Mesendoderm (in vitro differentiated cells): ENCODE data around the gene RPS16.

Experiments
- DNase-seq: peaks from one replicate; pipeline ENCODE4 v3.0.0; 2013
- H2AK5ac ChIP-seq: 2 replicates; pipeline ENCODE4 v1.6.1; 2013; ENCODE audit warnings: low read length, inconsistent platforms
- H2BK120ac ChIP-seq: 2 replicates; pipeline ENCODE4 v1.6.1; 2013; ENCODE audit warnings: low read depth, mild to moderate bottlenecking, low read length, moderate library complexity, mixed read lengths
- H2BK15ac ChIP-seq: replicated peaks from 2 replicates; pipeline ENCODE4 v1.6.1; 2013; ENCODE audit warnings: low read depth, mild to moderate bottlenecking, moderate library complexity
- H2BK5ac ChIP-seq: 2 replicates; pipeline ENCODE4 v1.6.1; 2013; ENCODE audit warnings: low read length, inconsistent platforms
- H3K18ac ChIP-seq: 2 replicates; pipeline ENCODE4 v1.6.1; 2013; ENCODE audit warnings: mild to moderate bottlenecking, low read length, mixed read lengths
- H3K23ac ChIP-seq: one replicate; pipeline ENCODE4 v1.6.1; 2013; ENCODE audit warnings: low read length
- H3K27ac ChIP-seq: 2 replicates; pipeline ENCODE4 v1.5.1; 2013; ENCODE audit warnings: low read depth, mild to moderate bottlenecking, inconsistent platforms, low read length, moderate library complexity
- H3K27me3 ChIP-seq: 2 replicates; pipeline ENCODE4 v1.6.1; 2013; ENCODE audit warnings: low read length, control low read depth, mild to moderate bottlenecking, inconsistent platforms; ENCODE audit not compliant: insufficient read depth, poor library complexity
- H3K36me3 ChIP-seq: 2 replicates; pipeline ENCODE4 v1.6.1; 2013; ENCODE audit warnings: low read length, inconsistent platforms; ENCODE audit not compliant: control insufficient read depth, insufficient read depth
- H3K4ac ChIP-seq: one replicate; pipeline ENCODE4 v1.6.1; 2013; ENCODE audit warnings: low read depth, mild to moderate bottlenecking, low read length, moderate library complexity
- H3K4me1 ChIP-seq: 2 replicates; pipeline ENCODE4 v1.6.1; 2013; ENCODE audit warnings: low read depth, low read length, inconsistent platforms; ENCODE audit not compliant: control insufficient read depth
- H3K4me2 ChIP-seq: 2 replicates; pipeline ENCODE4 v1.6.1; 2013; ENCODE audit warnings: low read length
- H3K4me3 ChIP-seq: 2 replicates; pipeline ENCODE4 v1.5.1; 2013; ENCODE audit warnings: mild to moderate bottlenecking, low read length
- H3K56ac ChIP-seq: one replicate; pipeline ENCODE4 v1.6.1; 2013; ENCODE audit warnings: low read length
- H3K79me1 ChIP-seq: 2 replicates; pipeline ENCODE4 v1.6.1; 2013; ENCODE audit warnings: low read length, inconsistent platforms
- H3K79me2 ChIP-seq: 2 replicates; pipeline ENCODE4 v1.6.1; 2013; ENCODE audit warnings: mild to moderate bottlenecking, low read length; ENCODE audit not compliant: control insufficient read depth, insufficient read depth
- H3K9ac ChIP-seq: 2 replicates; pipeline ENCODE4 v1.6.1; 2013; ENCODE audit warnings: low read length, inconsistent platforms
- H4K5ac ChIP-seq: one replicate; pipeline ENCODE4 v1.6.1; 2013; ENCODE audit warnings: low read length
- H4K8ac ChIP-seq: one replicate; pipeline ENCODE4 v1.6.1; 2013; ENCODE audit warnings: low read depth, mild to moderate bottlenecking, control low read depth, low read length, moderate library complexity
- WGBS: extraction: QIAGEN DNeasy Blood & Tissue Kit; methylation state at CpG from one replicate; pipeline ENCODE4 v1.1.7; 2013; ENCODE audit warnings: low lambda C conversion rate, missing lambda C conversion rate; ENCODE audit not compliant: insufficient coverage; ENCODE audit errors: extremely low coverage; 5-methylcytosine and 5-hydroxymethylcytosine counted together

Gene RPS16

GRCh38 chr19:39448271-39448670, 12.5 kb upstream of the RPS16 start:
- H4K8ac ChIP-seq, result no peak overlapping the region
- H2BK15ac ChIP-seq, result no peak overlapping the region
- H3K79me1 ChIP-seq, result peaks cover 28% of the 10 kb centered on the region
- H2BK5ac ChIP-seq, result no peak overlapping the region
- no peak overlapping the region for H3K4ac ChIP-seq
- no peak overlapping the region for H2BK120ac ChIP-seq
- no peaks in the 10 kb centered on the region for H3K27me3 ChIP-seq
- no peak overlapping the region for H4K5ac ChIP-seq
- H3K23ac ChIP-seq, result no peak overlapping the region
- H3K4me2 ChIP-seq, result no peak overlapping the region
- no peak overlapping the region for H2AK5ac ChIP-seq
- WGBS, result no CpG with 5 or more reads among the region's 3 CpGs
- no peak for DNase-seq
- H3K18ac ChIP-seq, result no peak overlapping the region
- peaks cover 2% of the 10 kb centered on the region for H3K36me3 ChIP-seq
- H3K4me1 ChIP-seq, result peaks cover 2% of the 10 kb centered on the region
- peaks cover 69% of the 10 kb centered on the region for H3K79me2 ChIP-seq
- no peak overlapping the region for H3K56ac ChIP-seq
- H3K9ac ChIP-seq, result no peak overlapping the region
- H3K27ac ChIP-seq, result no peak overlapping the region
- no peak overlapping the region for H3K4me3 ChIP-seq

- peak overlapping the region; percentile 99 for H3K9ac ChIP-seq
- H3K4me3 ChIP-seq, result peak overlapping the region; percentile 8
- no peak overlapping the region for H3K27ac ChIP-seq
- no peak overlapping the region for H2BK5ac ChIP-seq
- no peak overlapping the region for H2BK15ac ChIP-seq
- H3K79me2 ChIP-seq, result peaks cover 57% of the 10 kb centered on the region
- H2AK5ac ChIP-seq, result no peak overlapping the region
- no peak overlapping the region for H3K18ac ChIP-seq
- peak overlapping the region; percentile 84 for H3K4me2 ChIP-seq
- H3K36me3 ChIP-seq, result no peaks in the 10 kb centered on the region
- H4K8ac ChIP-seq, result no peak overlapping the region
- H3K4me1 ChIP-seq, result peaks cover 2% of the 10 kb centered on the region
- H4K5ac ChIP-seq, result no peak overlapping the region
- peaks cover 17% of the 10 kb centered on the region for H3K79me1 ChIP-seq
- peak overlapping the region; percentile 5 for H3K56ac ChIP-seq
- no peak overlapping the region for H2BK120ac ChIP-seq
- no peak overlapping the region for H3K23ac ChIP-seq
- H3K27me3 ChIP-seq, result no peaks in the 10 kb centered on the region
- no peak overlapping the region for H3K4ac ChIP-seq
- no peak for DNase-seq
- no CpG with 5 or more reads among the region's 16 CpGs for WGBS
These were observed 10.8 kb upstream of the RPS16 start for GRCh38 chr19:39446365-39447084.

GRCh38 chr19:39445196-39446111, 9.7 kb upstream of the RPS16 start, which contains the start of gene SUPT5H:
SUPT5H (plus strand) TSS chr19:39445582; CDS start chr19:39445891, 309 bp downstream.
- H3K23ac ChIP-seq, result peak within 1 kb of the TSS; percentile 94
- peak within 1 kb of the TSS; percentile 40 for H3K18ac ChIP-seq
- peak within 1 kb of the TSS; percentile 98 for H3K4me3 ChIP-seq
- peak; percentile 99 for DNase-seq
- H3K36me3 ChIP-seq, result no peaks in the 10 kb centered on the region
- H2BK120ac ChIP-seq, result no peak within 1 kb of the TSS
- peak within 1 kb of the TSS; percentile 56 for H2BK5ac ChIP-seq
- peaks cover 51% of the 10 kb centered on the region for H3K79me2 ChIP-seq
- no CpG with 5 or more reads among the region's 68 CpGs for WGBS
- H3K4me1 ChIP-seq, result peaks cover 2% of the 10 kb centered on the region
- H3K79me1 ChIP-seq, result peaks cover 17% of the 10 kb centered on the region
- peak within 1 kb of the TSS; percentile 33 for H4K5ac ChIP-seq
- peak within 1 kb of the TSS; percentile 87 for H3K4me2 ChIP-seq
- H3K27me3 ChIP-seq, result no peaks in the 10 kb centered on the region
- H3K9ac ChIP-seq, result peak within 1 kb of the TSS; percentile 99
- peak within 1 kb of the TSS; percentile 99 for H3K56ac ChIP-seq
- no peak within 1 kb of the TSS for H4K8ac ChIP-seq
- peak within 1 kb of the TSS; percentile 90 for H3K4ac ChIP-seq
- H3K27ac ChIP-seq, result peak within 1 kb of the TSS; percentile 54
- no peak within 1 kb of the TSS for H2BK15ac ChIP-seq
- peak within 1 kb of the TSS; percentile 72 for H2AK5ac ChIP-seq

- peak overlapping the region; percentile 40 for H3K18ac ChIP-seq
- H3K56ac ChIP-seq, result peak overlapping the region; percentile 95
- H3K4me1 ChIP-seq, result peaks cover 2% of the 10 kb centered on the region
- H3K4me2 ChIP-seq, result peak overlapping the region; percentile 87
- DNase-seq, result peak; percentile 38
- H2BK15ac ChIP-seq, result no peak overlapping the region
- H3K9ac ChIP-seq, result peak overlapping the region; percentile 99
- H3K36me3 ChIP-seq, result no peaks in the 10 kb centered on the region
- peak overlapping the region; percentile 54 for H3K27ac ChIP-seq
- peak overlapping the region; percentile 98 for H3K4me3 ChIP-seq
- H3K79me2 ChIP-seq, result peaks cover 44% of the 10 kb centered on the region
- H2BK120ac ChIP-seq, result no peak overlapping the region
- H2BK5ac ChIP-seq, result peak overlapping the region; percentile 39
- H3K27me3 ChIP-seq, result no peaks in the 10 kb centered on the region
- no peak overlapping the region for H2AK5ac ChIP-seq
- H3K79me1 ChIP-seq, result peaks cover 15% of the 10 kb centered on the region
- WGBS, result no CpG with 5 or more reads among the region's 17 CpGs
- H3K4ac ChIP-seq, result peak overlapping the region; percentile 66
- H4K5ac ChIP-seq, result peak overlapping the region; percentile 33
- H4K8ac ChIP-seq, result no peak overlapping the region
- H3K23ac ChIP-seq, result no peak overlapping the region
These were observed 8.9 kb upstream of the RPS16 start for GRCh38 chr19:39444598-39445195.

- H2BK5ac ChIP-seq, result no peak overlapping the region
- peaks cover 9% of the 10 kb centered on the region for H3K4me1 ChIP-seq
- no peak overlapping the region for H3K4me3 ChIP-seq
- H2BK15ac ChIP-seq, result no peak overlapping the region
- no peak overlapping the region for H3K4me2 ChIP-seq
- H4K5ac ChIP-seq, result no peak overlapping the region
- no peak overlapping the region for H3K23ac ChIP-seq
- no peak overlapping the region for H2BK120ac ChIP-seq
- no peak overlapping the region for H3K56ac ChIP-seq
- peaks cover 11% of the 10 kb centered on the region for H3K79me1 ChIP-seq
- no peak overlapping the region for H3K4ac ChIP-seq
- no peak overlapping the region for H3K9ac ChIP-seq
- WGBS, result no CpG with 5 or more reads among the region's 9 CpGs
- no peak overlapping the region for H3K18ac ChIP-seq
- H2AK5ac ChIP-seq, result no peak overlapping the region
- no peak overlapping the region for H3K27ac ChIP-seq
- DNase-seq, result peak; percentile 71
- no peak overlapping the region for H4K8ac ChIP-seq
- peaks cover 23% of the 10 kb centered on the region for H3K79me2 ChIP-seq
- H3K27me3 ChIP-seq, result no peaks in the 10 kb centered on the region
- peaks cover 11% of the 10 kb centered on the region for H3K36me3 ChIP-seq
These were observed 2.7 kb upstream of the RPS16 start for GRCh38 chr19:39438270-39438934.
